Mucosa of stomach (tissue), 1 donor: Measurements from ENCODE around the gene BCAP31.

Experiments
- H3K27me3 ChIP-seq: one replicate; pipeline ENCODE4 v1.7.0; 2013; ENCODE audit warnings: mild to moderate bottlenecking, low read length; ENCODE audit not compliant: control insufficient read depth, insufficient read depth
- H3K36me3 ChIP-seq: one replicate; pipeline ENCODE4 v1.7.0; 2013; ENCODE audit warnings: low read length; ENCODE audit not compliant: control insufficient read depth, insufficient read depth
- H3K4me1 ChIP-seq: one replicate; pipeline ENCODE4 v1.7.0; 2013; ENCODE audit warnings: mild to moderate bottlenecking, low read length; ENCODE audit not compliant: control insufficient read depth, insufficient read depth
- H3K4me3 ChIP-seq: one replicate; pipeline ENCODE4 v1.7.0; 2013; ENCODE audit warnings: low read length
- H3K9ac ChIP-seq: one replicate; pipeline ENCODE4 v1.7.0; 2013; ENCODE audit warnings: mild to moderate bottlenecking, low read length, moderate library complexity
- H3K9me3 ChIP-seq: one replicate; pipeline ENCODE4 v1.7.0; 2013; ENCODE audit warnings: mild to moderate bottlenecking, low read length, moderate library complexity; ENCODE audit not compliant: control insufficient read depth
- donor health status: Pancreatic carcinoma.

Gene BCAP31

GRCh38 chrX:153766871-153767673, 42.9 kb upstream of the BCAP31 start:
- Histone ChIP-seq H3K36me3 (no peaks in the 10 kb centered on the region), H3K4me3 (no peak overlapping the region), H3K9ac (no peak overlapping the region), H3K9me3 (no peaks in the 10 kb centered on the region), H3K4me1 (peaks cover 10% of the 10 kb centered on the region), H3K27me3 (no peaks in the 10 kb centered on the region)

DNA sequence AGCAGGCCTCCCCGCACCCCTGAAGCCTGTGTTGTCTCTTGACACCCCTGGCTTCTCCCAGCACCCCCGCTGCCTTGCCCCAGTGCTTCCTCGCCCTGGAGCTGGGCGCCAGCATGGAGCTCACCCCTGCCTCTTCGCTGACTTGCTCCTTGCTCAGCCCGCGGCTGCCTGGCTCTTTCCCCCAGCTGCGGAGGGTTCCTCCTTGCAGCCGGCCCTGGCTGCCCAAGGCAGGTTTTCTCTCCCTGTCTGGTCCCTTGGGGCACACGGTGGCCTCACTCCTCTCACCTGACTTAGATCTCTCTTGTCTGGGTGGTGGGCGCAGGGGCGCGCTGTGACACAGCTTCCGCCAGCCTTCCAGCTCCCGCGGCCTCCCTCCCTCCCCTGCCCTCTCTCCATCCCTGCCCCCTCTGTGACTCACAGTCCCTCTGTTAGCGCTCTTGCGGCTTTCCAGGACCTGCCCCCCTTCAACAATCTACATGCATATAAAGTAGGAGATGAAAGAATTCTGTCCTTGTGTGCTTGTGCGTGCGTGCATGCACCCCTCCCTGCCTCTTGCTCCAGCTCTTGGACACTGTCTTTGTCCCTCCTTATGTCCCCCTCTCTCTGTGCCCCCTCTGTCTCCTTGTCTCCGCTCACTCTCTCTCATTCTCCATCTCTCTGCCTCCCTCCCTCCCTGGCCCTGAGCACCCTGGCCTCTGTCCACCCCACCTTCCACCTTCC, 42.1 kb upstream of the BCAP31 start:
- Histone ChIP-seq H3K27me3 (no peaks in the 10 kb centered on the region), H3K9ac (no peak overlapping the region), H3K9me3 (no peaks in the 10 kb centered on the region), H3K36me3 (no peaks in the 10 kb centered on the region), H3K4me1 (peaks cover 10% of the 10 kb centered on the region), H3K4me3 (no peak overlapping the region)

- H3K9ac ChIP-seq: no peak overlapping the region
Observed at GRCh38 chrX:153765138-153766079, 41.2 kb upstream of the BCAP31 start.

DNA sequence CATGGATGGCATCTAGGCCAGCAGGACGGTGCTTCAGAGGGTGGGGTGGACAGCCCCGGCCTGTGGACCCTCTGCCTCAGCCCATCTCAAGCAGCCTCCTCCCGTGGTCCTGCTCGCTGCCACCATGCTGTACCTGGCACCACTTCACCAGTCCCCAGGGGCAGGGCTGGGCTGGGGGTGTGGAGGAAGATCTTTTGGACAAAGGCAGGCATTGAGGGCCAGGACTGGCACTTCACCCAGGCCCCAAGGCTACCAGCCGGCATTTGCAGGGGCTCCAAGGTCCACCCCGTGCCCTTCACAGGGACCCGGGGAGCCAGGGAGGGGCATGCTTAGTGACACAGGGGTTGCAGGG, 40.6 kb upstream of the BCAP31 start:
- H3K4me3 ChIP-seq: no peak overlapping the region
- H3K9ac ChIP-seq: peak overlapping the region; percentile 22
- no peaks in the 10 kb centered on the region for H3K27me3 ChIP-seq
- no peaks in the 10 kb centered on the region for H3K9me3 ChIP-seq
- H3K36me3 ChIP-seq: no peaks in the 10 kb centered on the region
- peaks cover 10% of the 10 kb centered on the region for H3K4me1 ChIP-seq

More at GRCh38 chrX:153765138-153766079, 41.2 kb upstream of the BCAP31 start:
- H3K4me3 ChIP-seq: no peak overlapping the region
- H3K9me3 ChIP-seq: no peaks in the 10 kb centered on the region
- H3K27me3 ChIP-seq: no peaks in the 10 kb centered on the region
- peaks cover 10% of the 10 kb centered on the region for H3K4me1 ChIP-seq
- H3K36me3 ChIP-seq: no peaks in the 10 kb centered on the region

DNA sequence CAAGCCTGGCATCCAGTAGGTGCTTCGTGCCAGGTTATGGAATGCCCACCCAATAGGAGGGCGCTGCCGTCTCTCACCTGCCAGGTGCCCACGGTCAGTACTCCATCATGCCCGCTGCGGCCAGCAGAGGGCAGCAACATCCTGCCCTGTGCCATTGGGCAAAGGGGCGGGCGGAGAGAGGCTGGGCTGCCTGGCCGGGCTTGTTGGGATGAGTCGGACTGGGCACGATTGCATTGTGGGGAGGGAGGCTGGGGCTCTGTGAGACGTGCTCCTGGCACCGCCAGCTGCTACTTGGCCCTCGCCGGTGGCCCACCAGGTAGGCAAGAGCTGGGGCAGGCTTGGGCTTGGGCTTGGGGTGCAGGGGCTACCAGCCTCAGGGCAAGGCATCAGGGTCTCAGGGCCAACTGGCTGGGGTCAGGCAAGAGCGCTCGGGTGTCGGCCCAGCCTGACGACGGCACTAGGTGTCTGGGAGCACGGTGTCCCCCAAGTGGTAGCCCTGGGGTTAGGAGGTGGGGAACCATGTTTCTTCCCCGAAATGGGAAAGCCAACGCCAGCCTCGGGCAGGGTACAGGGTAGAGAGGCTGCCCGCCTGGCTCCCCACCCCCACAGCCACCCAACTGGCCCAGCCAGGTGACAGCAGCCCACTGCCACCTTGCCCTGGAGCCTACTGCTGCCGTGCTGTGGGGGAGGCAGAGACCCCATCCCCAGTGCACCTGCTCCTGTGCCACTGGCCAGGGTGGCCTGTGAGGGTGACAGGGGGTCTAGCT, 40.0 kb upstream of the BCAP31 start, which contains the start of gene PLXNB3:
Gene PLXNB3, plus strand, starts transcription at position 261 of the 767 bp plus-strand sequence. CDS start 1,287 bp downstream, outside the sequence.
- Histone ChIP-seq H3K4me1 (peaks cover 10% of the 10 kb centered on the region), H3K27me3 (no peaks in the 10 kb centered on the region), H3K9me3 (no peaks in the 10 kb centered on the region), H3K9ac (peak within 1 kb of the TSS; percentile 22), H3K4me3 (no peak within 1 kb of the TSS), H3K36me3 (no peaks in the 10 kb centered on the region)

GRCh38 chrX:153763298-153763932, 39.2 kb upstream of the BCAP31 start:
- no peaks in the 10 kb centered on the region for H3K9me3 ChIP-seq
- H3K4me1 ChIP-seq: peaks cover 10% of the 10 kb centered on the region
- no peak overlapping the region for H3K9ac ChIP-seq
- no peaks in the 10 kb centered on the region for H3K36me3 ChIP-seq
- no peaks in the 10 kb centered on the region for H3K27me3 ChIP-seq
- no peak overlapping the region for H3K4me3 ChIP-seq

GRCh38 chrX:153762626-153763173, 38.5 kb upstream of the BCAP31 start:
- peaks cover 10% of the 10 kb centered on the region for H3K4me1 ChIP-seq
- H3K4me3 ChIP-seq: no peak overlapping the region
- H3K9ac ChIP-seq: no peak overlapping the region
- no peaks in the 10 kb centered on the region for H3K27me3 ChIP-seq
- no peaks in the 10 kb centered on the region for H3K36me3 ChIP-seq
- no peaks in the 10 kb centered on the region for H3K9me3 ChIP-seq

GRCh38 chrX:153761863-153762262, 37.7 kb upstream of the BCAP31 start:
- H3K9me3 ChIP-seq: no peaks in the 10 kb centered on the region
- H3K9ac ChIP-seq: no peak overlapping the region
- no peak overlapping the region for H3K4me3 ChIP-seq
- H3K27me3 ChIP-seq: no peaks in the 10 kb centered on the region
- H3K4me1 ChIP-seq: peaks cover 9% of the 10 kb centered on the region
- no peaks in the 10 kb centered on the region for H3K36me3 ChIP-seq

- Histone ChIP-seq H3K9me3 (no peaks in the 10 kb centered on the region), H3K36me3 (no peaks in the 10 kb centered on the region), H3K9ac (no peak overlapping the region), H3K4me3 (no peak overlapping the region), H3K4me1 (no peaks in the 10 kb centered on the region), H3K27me3 (no peaks in the 10 kb centered on the region)
Observed at GRCh38 chrX:153755136-153755535, 30.9 kb upstream of the BCAP31 start.

GRCh38 chrX:153750127-153750774, 26.1 kb upstream of the BCAP31 start:
- H3K4me3 ChIP-seq: no peak overlapping the region
- no peaks in the 10 kb centered on the region for H3K27me3 ChIP-seq
- H3K9me3 ChIP-seq: no peaks in the 10 kb centered on the region
- H3K4me1 ChIP-seq: no peaks in the 10 kb centered on the region
- H3K36me3 ChIP-seq: no peaks in the 10 kb centered on the region
- H3K9ac ChIP-seq: no peak overlapping the region
